Endothelial cell of umbilical vein (primary cell): ENCODE data around the gene PKD1L1. TPM values are rescaled to one million over a fixed set of nuclear protein-coding genes. Genes with fewer than 3 reads are reported as not detected.

Experiments used
- BruUV-seq: library from RNA; stranded (reverse); fragments of 400-500 nt; replicated peaks from 2 replicates; lab custom pipeline; 2021; lab: Mats Ljungman, UMichigan
- CTCF ChIA-PET: fragments of 300-600, 350-600 bp; sonication (Branson Sonifier 250); formaldehyde crosslinking; loops from one replicate; lab custom pipeline; 2021; ENCODE audit warnings: antibody characterized with exemption, inconsistent platforms; lab: Charles Lee
- POLR2A ChIA-PET: fragments of 300-600, 350-600 bp; sonication (Branson Sonifier 250); formaldehyde crosslinking; loops from one replicate; lab custom pipeline; 2021; ENCODE audit warnings: antibody characterized with exemption, inconsistent platforms; lab: Charles Lee
- DNase-seq: peaks from one replicate; pipeline ENCODE4 v3.0.0-alpha.2; 2011; ENCODE audit warnings: low read depth, low spot score
- FAIRE-seq: peaks from 2 replicates; lab custom pipeline; 2011; peaks lifted over from hg19 to GRCh38; lab: Jason Lieb, UNC
- H2AFZ ChIP-seq: 2 replicates; pipeline ENCODE4 v1.6.0; 2012; ENCODE audit warnings: low read depth, low read length, control low read depth, inconsistent platforms
- H3K27ac ChIP-seq: 2 replicates; pipeline ENCODE4 v1.5.1; 2011; ENCODE audit warnings: low read depth, mild to moderate bottlenecking, control low read depth, low read length, moderate library complexity; ENCODE audit not compliant: insufficient read depth
- H3K27me3 ChIP-seq, 2 experiments: 2 replicates each; pipeline versions ENCODE4 v1.6.0 to v1.6.1; 2011; ENCODE audit warnings: low read length in 2 of 2, mixed read lengths in 1 of 2; ENCODE audit not compliant: control insufficient read depth in 2 of 2, insufficient read depth in 2 of 2
- H3K36me3 ChIP-seq, 2 experiments: 2 replicates in 1 of 2; 3 replicates in 1 of 2; pipeline ENCODE4 v1.5.1; 2011; ENCODE audit warnings: low read length in 2 of 2, mild to moderate bottlenecking in 1 of 2, moderate library complexity in 1 of 2; ENCODE audit not compliant: control insufficient read depth in 2 of 2, insufficient read depth in 2 of 2; ENCODE audit errors: extremely low read depth in 1 of 2
- H3K4me1 ChIP-seq: 3 replicates; pipeline ENCODE4 v1.5.1; 2011; ENCODE audit warnings: mild to moderate bottlenecking, low read length; ENCODE audit not compliant: control insufficient read depth, insufficient read depth; ENCODE audit errors: extremely low read depth
- H3K4me2 ChIP-seq: 2 replicates; pipeline ENCODE4 v1.6.1; 2011; ENCODE audit warnings: low read length, control low read depth, mixed read lengths; ENCODE audit not compliant: insufficient read depth
- H3K4me3 ChIP-seq, 3 experiments: fragments of 200-600 bp in 1 of 3; sonication (generic), shearing (Covaris generic) in 1 of 3; replicated peaks in 1 of 3; 2 replicates each; pipeline ENCODE4 v1.5.1; 2011 to 2016; ENCODE audit warnings: control low read depth in 3 of 3, low read length in 3 of 3, mild to moderate bottlenecking in 2 of 3, inconsistent platforms in 1 of 3, low read depth in 1 of 3, moderate library complexity in 1 of 3; ENCODE audit not compliant: insufficient read depth in 1 of 3
- H3K79me2 ChIP-seq: 2 replicates; pipeline ENCODE4 v1.6.0; 2012; ENCODE audit warnings: low read length, inconsistent platforms; ENCODE audit not compliant: control insufficient read depth, insufficient read depth
- H3K9ac ChIP-seq: replicated peaks from 2 replicates; pipeline ENCODE3; 2011; ENCODE audit warnings: low read length, control low read depth; ENCODE audit not compliant: insufficient read depth; ENCODE audit errors: extremely low read depth
- H3K9me1 ChIP-seq: replicated peaks from 3 replicates; pipeline ENCODE4 v1.6.0; 2011; ENCODE audit warnings: mild to moderate bottlenecking, low read length; ENCODE audit not compliant: control insufficient read depth, insufficient read depth; ENCODE audit errors: extremely low read depth
- H3K9me3 ChIP-seq: replicated peaks from 2 replicates; pipeline ENCODE4 v1.5.1; 2012; ENCODE audit warnings: low read length, inconsistent platforms; ENCODE audit not compliant: control insufficient read depth, insufficient read depth
- H4K20me1 ChIP-seq: replicated peaks from 2 replicates; pipeline ENCODE3; 2011; ENCODE audit warnings: mild to moderate bottlenecking, low read length; ENCODE audit not compliant: control insufficient read depth, insufficient read depth; ENCODE audit errors: extremely low read depth
- EZH2 ChIP-seq: IDR thresholded peaks from 2 replicates; pipeline ENCODE4 v1.6.1; 2012; ENCODE audit warnings: borderline replicate concordance, low read depth, mild to moderate bottlenecking, moderate library complexity, low read length, inconsistent platforms; ENCODE audit not compliant: severe bottlenecking
- FOS ChIP-seq: IDR thresholded peaks from 2 replicates; pipeline ENCODE4 v1.6.1; 2011; ENCODE audit warnings: mild to moderate bottlenecking, low read length, moderate library complexity, borderline replicate concordance; ENCODE audit not compliant: insufficient read depth
- GATA2 ChIP-seq: IDR thresholded peaks from 2 replicates; pipeline ENCODE4 v1.7.0; 2011; ENCODE audit warnings: low read depth, mild to moderate bottlenecking, moderate library complexity, mixed read lengths, low read length; ENCODE audit not compliant: insufficient read length, insufficient read depth
- JUN ChIP-seq: IDR thresholded peaks from 2 replicates; pipeline ENCODE4 v1.6.1; 2011; ENCODE audit warnings: borderline replicate concordance, low read depth; ENCODE audit not compliant: insufficient read length, insufficient read depth
- MYC ChIP-seq: IDR thresholded peaks from one replicate; pipeline ENCODE4 v1.6.1; 2011; ENCODE audit warnings: mild to moderate bottlenecking, low read depth, low read length
- POLR2A ChIP-seq: IDR thresholded peaks from 2 replicates; pipeline ENCODE4 v1.6.1; 2012; ENCODE audit warnings: low read depth, mild to moderate bottlenecking, control low read depth, low read length
- POLR2AphosphoS5 ChIP-seq: IDR thresholded peaks from 2 replicates; pipeline ENCODE4 v1.6.1; 2012; ENCODE audit warnings: low read depth, mild to moderate bottlenecking, control low read depth, low read length, moderate library complexity; ENCODE audit not compliant: insufficient read depth
- dilution Hi-C: fragments of 300-500 bp; cut with MboI; formaldehyde crosslinking; loops from one replicate; pipeline ENCODE4 v1.15.0; 2019; ENCODE audit warnings: low sequenced_read_pairs; ENCODE audit not compliant: extremely low pct_ligation_motif_present
- intact Hi-C: fragments of 100-400 bp; cut with micrococcal nuclease; formaldehyde crosslinking; loops from one replicate; pipeline ENCODE4 v1.10.0; 2022
- polyA plus RNA-seq, 4 experiments: library from polyadenylated mRNA; depleted of rRNA in 3 of 4; stranded (reverse) in 3 of 4; unstranded in 1 of 4; fragments of >200 nt; gene quantifications; 2 replicates each; pipeline versions ENCODE4 v1.2.1 to v1.2.3, GENCODE V29; 2011 to 2012; ENCODE audit warnings: missing spikeins in 1 of 4
- total RNA-seq: library from RNA; stranded (reverse); gene quantifications from 2 replicates; pipeline ENCODE4 v1.2.3, GENCODE V29; 2021
- TF ChIP-seq, protein P1 (sequence below), 2 donors: IDR thresholded peaks; 1 replicate in 1 of 2; 2 replicates in 1 of 2; pipeline ENCODE4 v1.5.1; 2011; ENCODE audit warnings: low read length in 2 of 2, mild to moderate bottlenecking in 2 of 2, moderate library complexity in 2 of 2, control low read depth in 1 of 2, inconsistent platforms in 1 of 2, low read depth in 1 of 2; ENCODE audit not compliant: insufficient read depth in 1 of 2; ENCODE audit errors: extremely low read depth in 1 of 2
- TF ChIP-seq, protein P2 (sequence below): IDR thresholded peaks from 2 replicates; pipeline ENCODE4 v1.6.1; 2011; ENCODE audit not compliant: insufficient read depth, insufficient read length

PKD1L1 gene
- total and polyA plus RNA-seq, 2 donors (not counting 3 experiments of a cell fraction or from before 2014, with no cell fraction given) = 4.1 to 5.9 TPM

DNA sequence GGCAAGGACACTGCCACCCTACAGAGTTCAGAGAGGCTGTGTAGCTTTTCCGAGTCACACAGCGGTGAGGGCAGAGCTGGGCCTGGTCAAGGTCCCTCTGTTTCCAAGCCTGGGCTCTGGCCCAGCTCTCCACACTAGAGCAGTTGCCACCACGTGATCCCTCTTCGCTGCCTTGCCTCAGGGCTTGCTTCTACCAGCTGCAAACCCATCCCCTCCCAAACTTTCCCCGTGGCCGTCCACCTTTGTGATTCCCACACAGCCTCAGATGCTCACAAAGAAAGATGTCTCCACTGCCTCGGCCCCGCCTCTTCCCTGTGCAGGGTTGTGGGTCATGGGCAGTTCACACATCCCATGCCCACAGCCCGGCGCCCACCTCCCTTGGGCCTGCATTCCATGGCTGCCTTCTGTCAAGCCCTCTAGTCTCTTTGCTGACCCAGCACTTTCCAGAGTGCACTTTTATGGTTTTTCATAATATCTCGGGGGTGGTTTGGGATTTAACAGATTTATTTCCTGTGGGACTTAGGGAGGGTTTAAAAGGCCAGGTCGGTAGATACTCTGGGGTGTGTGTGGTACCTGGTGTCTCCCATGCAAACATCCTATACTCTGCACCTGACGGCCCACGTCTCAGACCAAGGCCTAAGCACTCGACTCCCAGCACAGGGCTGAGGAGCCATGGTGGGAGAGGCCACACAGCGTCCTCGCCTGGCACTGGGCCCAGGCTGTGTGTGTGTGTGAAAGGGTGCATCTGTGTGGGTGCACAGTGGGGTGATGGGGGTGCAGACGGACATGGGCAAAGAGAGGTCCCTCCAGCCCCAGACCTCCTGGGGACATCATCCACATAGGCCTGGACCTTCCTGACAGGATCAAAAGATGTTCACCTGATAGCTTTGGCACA, 59.6 kb downstream of the PKD1L1 start:
- no peak for DNase-seq
- Histone ChIP-seq H3K79me2 (no peaks in the 10 kb centered on the region), H3K27me3 (peaks cover 4% of the 10 kb centered on the region in 2 experiments), H3K9ac (no peak overlapping the region), H2AFZ (no peak overlapping the region), H3K9me3 (no peaks in the 10 kb centered on the region), H3K27ac (no peak overlapping the region), H3K4me1 (no peaks in the 10 kb centered on the region), H3K4me2 (no peak overlapping the region), H3K9me1 (no peaks in the 10 kb centered on the region), H3K4me3 (no peak overlapping the region), H4K20me1 (no peaks in the 10 kb centered on the region), H3K36me3 (no peaks in the 10 kb centered on the region)
- BruUV-seq = no TSS peak
- TF ChIP-seq JUN = no peak
- no peak for TF ChIP-seq POLR2A
- TF ChIP-seq FOS = no peak
- no peak for TF ChIP-seq POLR2AphosphoS5
- no peak for TF ChIP-seq EZH2
- TF ChIP-seq MYC = no peak
- TF ChIP-seq, protein P1, sequence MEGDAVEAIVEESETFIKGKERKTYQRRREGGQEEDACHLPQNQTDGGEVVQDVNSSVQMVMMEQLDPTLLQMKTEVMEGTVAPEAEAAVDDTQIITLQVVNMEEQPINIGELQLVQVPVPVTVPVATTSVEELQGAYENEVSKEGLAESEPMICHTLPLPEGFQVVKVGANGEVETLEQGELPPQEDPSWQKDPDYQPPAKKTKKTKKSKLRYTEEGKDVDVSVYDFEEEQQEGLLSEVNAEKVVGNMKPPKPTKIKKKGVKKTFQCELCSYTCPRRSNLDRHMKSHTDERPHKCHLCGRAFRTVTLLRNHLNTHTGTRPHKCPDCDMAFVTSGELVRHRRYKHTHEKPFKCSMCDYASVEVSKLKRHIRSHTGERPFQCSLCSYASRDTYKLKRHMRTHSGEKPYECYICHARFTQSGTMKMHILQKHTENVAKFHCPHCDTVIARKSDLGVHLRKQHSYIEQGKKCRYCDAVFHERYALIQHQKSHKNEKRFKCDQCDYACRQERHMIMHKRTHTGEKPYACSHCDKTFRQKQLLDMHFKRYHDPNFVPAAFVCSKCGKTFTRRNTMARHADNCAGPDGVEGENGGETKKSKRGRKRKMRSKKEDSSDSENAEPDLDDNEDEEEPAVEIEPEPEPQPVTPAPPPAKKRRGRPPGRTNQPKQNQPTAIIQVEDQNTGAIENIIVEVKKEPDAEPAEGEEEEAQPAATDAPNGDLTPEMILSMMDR (IDR thresholded peaks at IDR 0.05; ENCODE audit: extremely low read depth in 1 of 2, insufficient read depth in 1 of 2, low read depth in 1 of 2, low read length in 2 of 2) = no peak
- TF ChIP-seq GATA2 = no peak
- TF ChIP-seq, protein P2, sequence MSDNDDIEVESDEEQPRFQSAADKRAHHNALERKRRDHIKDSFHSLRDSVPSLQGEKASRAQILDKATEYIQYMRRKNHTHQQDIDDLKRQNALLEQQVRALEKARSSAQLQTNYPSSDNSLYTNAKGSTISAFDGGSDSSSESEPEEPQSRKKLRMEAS = no peak
- dilution Hi-C loops (no loop called here), intact Hi-C loops (no loop called here)
- POLR2A ChIA-PET = no interaction called here
- no peak for FAIRE-seq
- CTCF ChIA-PET = no interaction called here
